Cardiac fibroblast (primary cell): ENCODE measurements around the gene MZT2B.
"Not testable (repeated sequence)": the region's sequence is repeated elsewhere in the genome, so short reads cannot be mapped to it uniquely, and the experiment has no call there.

Experiments used
- DNase-seq, 2 donors: peaks; one replicate each; pipeline versions ENCODE4 v3.0.0 to v3.0.0-alpha.2; 2010; ENCODE audit warnings: low read depth in 2 of 2
- H3K4me3 ChIP-seq, 2 donors: replicated peaks in 1 of 2; 1 replicate in 1 of 2; 2 replicates in 1 of 2; pipeline ENCODE4 v1.5.1; 2011; ENCODE audit warnings: low read depth in 2 of 2, low read length in 2 of 2, mild to moderate bottlenecking in 2 of 2, moderate library complexity in 1 of 2
- CTCF ChIP-seq: IDR thresholded peaks from one replicate; pipeline ENCODE4 v1.5.1; 2011; ENCODE audit warnings: low read depth, mild to moderate bottlenecking, low read length, inconsistent platforms

The MZT2B gene

GRCh38 chr2:130145006-130145414 is 37.1 kb upstream of the MZT2B start, which contains the start of gene CCDC74B:
TSS of gene CCDC74B (minus strand) at chr2:130145112. CDS start at chr2:130144996, 116 bp downstream.
- DNase-seq = peak; percentile 34 to 39
- peak within 1 kb of the TSS; percentile 36 for H3K4me3 ChIP-seq

GRCh38 chr2:130148515-130148914 is 33.5 kb upstream of the MZT2B start:
- not testable (repeated sequence) for H3K4me3 ChIP-seq, DNase-seq

- no peak for TF ChIP-seq CTCF
- no peak for DNase-seq
- no peak overlapping the region for H3K4me3 ChIP-seq
Observed at GRCh38 chr2:130150181-130151144, 31.6 kb upstream of the MZT2B start.

- not testable (repeated sequence) for DNase-seq, H3K4me3 ChIP-seq
Observed at GRCh38 chr2:130151145-130151512, 30.9 kb upstream of the MZT2B start.

GRCh38 chr2:130152136-130152815 is 29.8 kb upstream of the MZT2B start:
- not testable (repeated sequence) for DNase-seq, H3K4me3 ChIP-seq

- no peak for DNase-seq
- no peak overlapping the region for H3K4me3 ChIP-seq
- TF ChIP-seq CTCF = no peak
Observed at GRCh38 chr2:130152816-130153595, 29.1 kb upstream of the MZT2B start.

GRCh38 chr2:130153721-130154422 is 28.2 kb upstream of the MZT2B start:
- H3K4me3 ChIP-seq, DNase-seq: not testable (repeated sequence)

GRCh38 chr2:130154423-130154770 is 27.7 kb upstream of the MZT2B start:
- not testable (repeated sequence) for H3K4me3 ChIP-seq, DNase-seq

- no peak for TF ChIP-seq CTCF
- H3K4me3 ChIP-seq = no peak overlapping the region
- no peak for DNase-seq
Observed at GRCh38 chr2:130154773-130155765, 27.0 kb upstream of the MZT2B start.
